Measurements from ENCODE around the gene MXRA7.

Gene MXRA7

DNA sequence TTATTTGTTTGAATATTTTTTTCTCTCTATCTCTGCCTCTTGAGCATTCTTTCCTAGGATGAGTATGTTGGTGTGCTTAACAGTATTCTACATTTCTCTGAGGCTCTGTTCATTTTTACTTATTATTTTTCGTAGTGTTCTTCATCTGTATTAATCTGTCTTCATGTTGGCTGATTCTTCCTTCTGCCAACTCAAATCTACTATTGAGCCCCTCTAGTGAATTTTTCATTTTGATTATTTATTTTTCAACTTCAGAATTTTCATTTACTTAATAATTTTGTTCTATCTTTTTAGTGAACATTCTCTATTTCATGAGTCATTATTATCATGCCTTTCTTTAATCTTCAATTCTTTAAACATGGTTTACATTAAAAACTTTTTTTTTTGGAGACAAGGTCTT, 64.1 kb downstream of the MXRA7 start:
- Histone ChIP-seq H3K27ac (ENCODE audit: low read depth in 2 of 2, low read length in 2 of 2) (peak overlapping the region in 1 of 2 donors; percentile 91), H3K9me3 (ENCODE audit: control insufficient read depth in 2 of 2, low read length in 2 of 2) (no peaks in the 10 kb centered on the region), H3K36me3 (ENCODE audit: control insufficient read depth in 2 of 2, insufficient read depth in 2 of 2, low read length in 2 of 2) (no peaks in the 10 kb centered on the region)

DNA sequence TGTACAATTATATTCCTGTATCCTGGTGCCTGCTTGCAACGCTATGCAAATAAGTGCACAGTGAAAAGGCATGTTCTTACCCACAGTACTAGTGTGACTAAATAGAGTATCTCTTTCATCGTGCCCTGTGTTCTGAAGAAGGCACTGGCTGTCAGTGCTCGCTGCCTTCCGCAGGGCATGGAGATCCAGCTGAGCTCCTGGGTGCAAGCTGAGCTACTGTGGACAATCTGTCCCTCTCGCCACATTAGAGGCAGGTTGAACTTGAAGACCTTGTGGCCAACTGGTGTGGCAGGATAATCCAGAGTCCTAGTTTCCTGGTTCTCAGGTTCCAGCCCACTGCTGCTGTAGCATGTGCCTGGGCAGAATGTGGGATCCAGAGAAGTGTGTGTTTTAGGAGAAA, 65.3 kb downstream of the MXRA7 start:
- H3K36me3 ChIP-seq (ENCODE audit: control insufficient read depth in 2 of 2, insufficient read depth in 2 of 2, low read length in 2 of 2), result peaks cover 0 to 2% of the 10 kb centered on the region in 2 donors
- no peaks in the 10 kb centered on the region for H3K27me3 ChIP-seq (ENCODE audit: control insufficient read depth in 2 of 2, insufficient read depth in 2 of 2, low read length in 2 of 2)
- H3K9me3 ChIP-seq (ENCODE audit: control insufficient read depth in 2 of 2, low read length in 2 of 2), result no peaks in the 10 kb centered on the region
- peaks cover 12 to 27% of the 10 kb centered on the region in 2 donors for H3K4me1 ChIP-seq (ENCODE audit: control insufficient read depth in 2 of 2, insufficient read depth in 2 of 2, low read length in 2 of 2)
- H3K4me3 ChIP-seq (ENCODE audit: low read length in 2 of 2), result peak overlapping the region; percentile 50 to 60
- peak overlapping the region in 1 of 2 donors; percentile 34 for H3K9ac ChIP-seq (ENCODE audit: low read depth in 1 of 2, low read length in 2 of 2)
- H3K27ac ChIP-seq (ENCODE audit: low read depth in 2 of 2, low read length in 2 of 2), result peak overlapping the region; percentile 91

More for the DNA sequence above, 64.1 kb downstream of the MXRA7 start:
- Histone ChIP-seq H3K27me3 (ENCODE audit: control insufficient read depth in 2 of 2, insufficient read depth in 2 of 2, low read length in 2 of 2) (no peaks in the 10 kb centered on the region), H3K9ac (ENCODE audit: low read depth in 1 of 2, low read length in 2 of 2) (peak overlapping the region in 1 of 2 donors; percentile 34), H3K4me1 (ENCODE audit: control insufficient read depth in 2 of 2, insufficient read depth in 2 of 2, low read length in 2 of 2) (peaks cover 12 to 27% of the 10 kb centered on the region in 2 donors), H3K4me3 (ENCODE audit: low read length in 2 of 2) (peak overlapping the region; percentile 27 to 33)

DNA sequence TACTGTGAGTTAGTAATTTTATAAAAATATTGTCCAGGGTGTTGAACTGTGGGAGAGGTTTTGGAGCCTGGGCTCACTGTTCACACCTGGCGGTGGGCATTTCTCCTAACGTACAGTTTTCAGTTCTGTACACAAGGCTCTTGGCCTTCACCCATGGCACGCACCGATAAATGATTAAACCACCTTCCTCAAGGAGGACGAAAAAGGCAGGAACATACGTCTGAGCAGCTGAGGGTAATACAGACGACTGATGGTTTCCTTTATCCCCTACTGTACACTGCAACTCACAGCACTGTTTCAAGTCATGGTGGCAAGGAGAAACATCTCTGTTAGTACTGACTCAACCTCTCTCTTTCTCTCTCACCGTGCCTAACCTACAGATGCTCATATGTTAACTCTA, 65.8 kb downstream of the MXRA7 start:
- peak overlapping the region in 1 of 2 donors; percentile 34 for H3K9ac ChIP-seq (ENCODE audit: low read depth in 1 of 2, low read length in 2 of 2)
- no peaks in the 10 kb centered on the region for H3K9me3 ChIP-seq (ENCODE audit: control insufficient read depth in 2 of 2, low read length in 2 of 2)
- H3K36me3 ChIP-seq (ENCODE audit: control insufficient read depth in 2 of 2, insufficient read depth in 2 of 2, low read length in 2 of 2), result peaks cover 0 to 2% of the 10 kb centered on the region in 2 donors
- no peaks in the 10 kb centered on the region for H3K27me3 ChIP-seq (ENCODE audit: control insufficient read depth in 2 of 2, insufficient read depth in 2 of 2, low read length in 2 of 2)
- peak overlapping the region; percentile 91 for H3K27ac ChIP-seq (ENCODE audit: low read depth in 2 of 2, low read length in 2 of 2)
- peaks cover 12 to 31% of the 10 kb centered on the region in 2 donors for H3K4me1 ChIP-seq (ENCODE audit: control insufficient read depth in 2 of 2, insufficient read depth in 2 of 2, low read length in 2 of 2)
- peak overlapping the region; percentile 50 to 60 for H3K4me3 ChIP-seq (ENCODE audit: low read length in 2 of 2)

DNA sequence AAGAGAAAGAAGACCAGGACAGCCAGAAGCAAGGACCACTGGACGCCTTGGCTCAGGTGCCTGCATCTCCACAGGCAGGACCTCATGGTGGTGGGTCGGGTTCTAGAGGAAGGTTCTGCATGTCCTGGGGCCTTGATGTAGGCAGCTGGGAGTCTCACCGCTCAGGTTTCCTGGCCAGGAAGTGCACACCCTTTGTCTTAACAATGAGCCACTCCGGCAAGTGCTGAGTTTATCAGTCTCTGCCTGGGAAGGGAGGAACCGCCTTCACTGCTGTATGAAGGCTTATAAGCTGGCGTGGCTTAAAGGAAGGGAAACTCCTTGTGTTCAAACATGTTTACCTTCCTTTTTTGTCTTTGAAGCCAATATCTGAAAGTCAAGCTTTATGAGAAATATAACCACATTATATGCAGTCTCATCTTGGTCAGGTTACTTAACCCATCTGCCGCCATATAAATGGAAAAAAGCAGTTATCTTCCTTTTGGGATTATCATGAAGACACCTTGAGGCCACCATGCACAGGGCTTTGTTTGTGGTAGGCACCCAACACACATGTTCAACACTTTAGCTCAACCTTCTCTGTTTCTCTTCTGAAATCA, 67.1 kb downstream of the MXRA7 start, which contains the start of gene ST6GALNAC1:
ST6GALNAC1 (minus strand) TSS at position 205 of the 596 bp plus-strand sequence; CDS start at position 86, 119 bp downstream.
- Histone ChIP-seq H3K27me3 (ENCODE audit: control insufficient read depth in 2 of 2, insufficient read depth in 2 of 2, low read length in 2 of 2) (no peaks in the 10 kb centered on the region), H3K9ac (ENCODE audit: low read depth in 1 of 2, low read length in 2 of 2) (peak within 1 kb of the TSS; percentile 91), H3K36me3 (ENCODE audit: control insufficient read depth in 2 of 2, insufficient read depth in 2 of 2, low read length in 2 of 2) (peaks cover 0 to 2% of the 10 kb centered on the region in 2 donors), H3K4me1 (ENCODE audit: control insufficient read depth in 2 of 2, insufficient read depth in 2 of 2, low read length in 2 of 2) (peaks cover 12 to 37% of the 10 kb centered on the region in 2 donors), H3K4me3 (ENCODE audit: low read length in 2 of 2) (peak within 1 kb of the TSS; percentile 86 to 88), H3K27ac (ENCODE audit: low read depth in 2 of 2, low read length in 2 of 2) (peak within 1 kb of the TSS; percentile 91), H3K9me3 (ENCODE audit: control insufficient read depth in 2 of 2, low read length in 2 of 2) (no peaks in the 10 kb centered on the region)

DNA sequence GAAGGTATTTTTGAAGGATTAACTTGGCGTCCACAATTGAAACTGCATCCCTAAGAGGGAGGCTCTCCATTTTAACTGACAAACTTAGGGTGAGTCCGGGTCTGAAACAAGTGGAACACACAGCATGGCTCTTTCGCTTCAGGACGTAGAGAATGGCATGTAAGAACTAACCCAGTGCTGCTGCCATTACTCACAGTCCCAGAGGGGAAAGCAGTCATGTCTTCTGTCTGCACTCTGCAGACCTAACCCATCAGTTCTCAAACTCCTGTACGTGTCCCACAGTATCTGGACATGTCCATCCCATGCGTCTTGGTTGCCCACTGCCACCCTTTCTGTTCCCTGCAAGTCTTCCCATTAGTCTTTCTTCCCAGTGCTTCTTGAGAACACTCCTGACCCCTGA, 67.8 kb downstream of the MXRA7 start:
- Histone ChIP-seq H3K4me3 (ENCODE audit: low read length in 2 of 2) (peak overlapping the region; percentile 86 to 88), H3K27ac (ENCODE audit: low read depth in 2 of 2, low read length in 2 of 2) (peak overlapping the region; percentile 91), H3K36me3 (ENCODE audit: control insufficient read depth in 2 of 2, insufficient read depth in 2 of 2, low read length in 2 of 2) (peaks cover 0 to 2% of the 10 kb centered on the region in 2 donors), H3K9ac (ENCODE audit: low read depth in 1 of 2, low read length in 2 of 2) (peak overlapping the region; percentile 91), H3K27me3 (ENCODE audit: control insufficient read depth in 2 of 2, insufficient read depth in 2 of 2, low read length in 2 of 2) (no peaks in the 10 kb centered on the region), H3K4me1 (ENCODE audit: control insufficient read depth in 2 of 2, insufficient read depth in 2 of 2, low read length in 2 of 2) (peaks cover 12 to 35% of the 10 kb centered on the region in 2 donors), H3K9me3 (ENCODE audit: control insufficient read depth in 2 of 2, low read length in 2 of 2) (no peaks in the 10 kb centered on the region)

DNA sequence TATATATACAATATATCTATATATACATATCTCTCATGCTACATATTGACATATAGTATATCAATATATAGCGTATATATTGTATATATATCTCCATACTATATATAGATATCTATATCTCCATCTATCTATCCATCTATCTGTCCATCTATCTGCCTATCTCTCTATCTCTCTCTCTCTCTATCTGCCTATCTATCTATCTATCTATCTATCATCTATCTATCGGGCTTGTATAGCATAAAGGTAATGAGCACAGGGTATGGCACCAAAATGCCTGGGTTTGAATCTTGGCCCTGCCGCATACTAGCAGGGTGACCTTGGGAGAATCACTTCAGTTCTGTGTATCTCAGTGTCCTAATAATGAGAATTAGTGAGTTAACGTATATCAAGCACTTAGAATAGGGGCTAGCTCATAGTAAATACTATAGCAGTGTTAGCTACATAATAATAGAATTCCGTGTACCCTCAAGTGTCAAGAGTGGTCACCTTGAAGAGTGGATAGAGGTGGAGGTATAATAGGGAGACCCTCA, 68.7 kb downstream of the MXRA7 start:
- peak overlapping the region; percentile 91 for H3K27ac ChIP-seq (ENCODE audit: low read depth in 2 of 2, low read length in 2 of 2)

DNA sequence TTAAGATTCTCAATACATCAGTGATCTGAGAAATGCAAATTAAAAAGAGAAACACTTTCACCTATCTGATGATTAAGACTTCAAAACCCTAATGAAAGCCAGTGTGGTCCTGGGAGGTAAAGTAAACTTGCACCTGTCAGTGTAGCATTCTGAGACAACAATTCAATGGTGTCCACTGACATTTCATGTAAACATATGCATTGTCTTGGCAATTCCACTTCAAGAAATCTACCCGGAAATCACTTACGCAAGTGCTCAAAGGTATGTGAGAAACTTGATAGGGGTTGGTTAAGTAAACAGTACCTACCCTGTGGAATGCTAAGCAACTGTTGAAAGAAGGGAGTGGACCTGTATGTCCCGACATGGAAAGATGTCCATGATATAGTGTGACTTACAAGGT, 69.3 kb downstream of the MXRA7 start:
- H3K36me3 ChIP-seq (ENCODE audit: control insufficient read depth in 2 of 2, insufficient read depth in 2 of 2, low read length in 2 of 2), result peaks cover 4 to 5% of the 10 kb centered on the region in 2 donors
- peak overlapping the region; percentile 86 to 88 for H3K4me3 ChIP-seq (ENCODE audit: low read length in 2 of 2)
- peak overlapping the region in 1 of 2 donors; percentile 78 for H3K9ac ChIP-seq (ENCODE audit: low read depth in 1 of 2, low read length in 2 of 2)
- H3K27ac ChIP-seq (ENCODE audit: low read depth in 2 of 2, low read length in 2 of 2), result peak overlapping the region; percentile 25 to 66
- H3K9me3 ChIP-seq (ENCODE audit: control insufficient read depth in 2 of 2, low read length in 2 of 2), result no peaks in the 10 kb centered on the region
- H3K27me3 ChIP-seq (ENCODE audit: control insufficient read depth in 2 of 2, insufficient read depth in 2 of 2, low read length in 2 of 2), result no peaks in the 10 kb centered on the region
- peaks cover 12 to 33% of the 10 kb centered on the region in 2 donors for H3K4me1 ChIP-seq (ENCODE audit: control insufficient read depth in 2 of 2, insufficient read depth in 2 of 2, low read length in 2 of 2)

More for the DNA sequence above, 68.7 kb downstream of the MXRA7 start:
- Histone ChIP-seq H3K9me3 (ENCODE audit: control insufficient read depth in 2 of 2, low read length in 2 of 2) (no peaks in the 10 kb centered on the region), H3K27me3 (ENCODE audit: control insufficient read depth in 2 of 2, insufficient read depth in 2 of 2, low read length in 2 of 2) (no peaks in the 10 kb centered on the region), H3K9ac (ENCODE audit: low read depth in 1 of 2, low read length in 2 of 2) (peak overlapping the region; percentile 91), H3K4me3 (ENCODE audit: low read length in 2 of 2) (peak overlapping the region; percentile 86 to 88), H3K36me3 (ENCODE audit: control insufficient read depth in 2 of 2, insufficient read depth in 2 of 2, low read length in 2 of 2) (peaks cover 4 to 5% of the 10 kb centered on the region in 2 donors), H3K4me1 (ENCODE audit: control insufficient read depth in 2 of 2, insufficient read depth in 2 of 2, low read length in 2 of 2) (peaks cover 12 to 33% of the 10 kb centered on the region in 2 donors)

DNA sequence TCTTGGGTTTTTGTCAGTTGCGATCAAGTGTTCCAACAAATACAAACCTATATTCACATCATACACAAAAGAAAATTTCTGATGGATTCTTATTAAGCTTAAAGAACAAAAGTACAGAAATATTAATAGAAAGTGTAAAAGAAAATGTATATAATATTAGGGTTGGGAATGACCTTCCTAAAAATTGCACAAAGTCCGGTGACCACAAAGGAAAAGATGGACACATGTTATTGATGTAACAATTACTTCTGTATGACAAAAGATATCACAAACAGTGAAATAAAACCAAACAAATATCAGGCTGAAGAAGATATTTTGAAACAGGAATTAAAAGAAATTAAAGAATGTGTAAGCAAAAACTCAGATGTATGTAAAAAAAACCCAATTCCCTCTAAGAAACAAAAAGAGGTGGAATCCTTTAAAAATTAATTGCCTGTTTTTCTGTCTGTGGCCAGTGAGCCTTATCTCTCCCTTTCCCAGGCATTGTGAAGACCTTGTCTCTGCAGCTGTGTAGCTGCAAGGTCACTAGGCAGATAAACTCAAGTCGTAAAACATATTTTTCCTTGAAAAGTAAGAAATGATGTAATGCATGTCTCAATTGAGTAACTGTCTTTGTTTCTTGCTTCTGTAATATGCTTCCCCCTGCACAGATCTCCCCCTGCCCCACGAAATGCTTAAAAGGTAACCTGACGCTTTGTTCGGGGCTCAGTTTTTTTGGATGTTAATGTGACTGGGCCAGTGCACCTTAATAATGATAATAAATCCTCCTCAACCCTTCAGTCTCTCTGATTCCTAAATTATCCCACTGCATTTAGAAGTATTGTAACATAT, 70.0 kb downstream of the MXRA7 start:
- peaks cover 10 to 30% of the 10 kb centered on the region in 2 donors for H3K4me1 ChIP-seq (ENCODE audit: control insufficient read depth in 2 of 2, insufficient read depth in 2 of 2, low read length in 2 of 2)
- peak overlapping the region; percentile 63 to 78 for H3K9ac ChIP-seq (ENCODE audit: low read depth in 1 of 2, low read length in 2 of 2)
- peak overlapping the region; percentile 58 to 87 for H3K27ac ChIP-seq (ENCODE audit: low read depth in 2 of 2, low read length in 2 of 2)
- no peaks in the 10 kb centered on the region for H3K27me3 ChIP-seq (ENCODE audit: control insufficient read depth in 2 of 2, insufficient read depth in 2 of 2, low read length in 2 of 2)
- no peaks in the 10 kb centered on the region for H3K9me3 ChIP-seq (ENCODE audit: control insufficient read depth in 2 of 2, low read length in 2 of 2)
- peak overlapping the region; percentile 86 to 88 for H3K4me3 ChIP-seq (ENCODE audit: low read length in 2 of 2)
- peaks cover 4 to 11% of the 10 kb centered on the region in 2 donors for H3K36me3 ChIP-seq (ENCODE audit: control insufficient read depth in 2 of 2, insufficient read depth in 2 of 2, low read length in 2 of 2)

DNA sequence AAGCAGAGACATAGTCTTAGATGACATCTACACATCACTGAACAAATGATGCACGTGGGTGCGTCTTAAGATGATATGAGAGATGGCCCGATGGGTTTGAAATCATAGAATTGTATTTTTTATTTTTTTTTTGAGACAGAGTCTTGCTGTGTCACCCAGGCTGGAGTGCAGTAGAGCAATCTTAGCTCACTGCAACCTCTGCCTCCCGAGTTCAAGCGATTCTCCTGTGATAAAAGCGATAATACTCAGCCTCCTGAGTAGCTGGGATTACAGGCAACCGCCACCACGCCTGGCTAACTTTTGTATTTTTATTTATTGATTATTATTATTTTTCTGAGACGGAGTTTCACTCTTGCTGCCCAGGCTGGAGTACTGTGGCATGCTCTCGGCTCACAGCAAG, 72.5 kb downstream of the MXRA7 start:
- Histone ChIP-seq H3K4me3 (ENCODE audit: low read length in 2 of 2) (no peak overlapping the region), H3K9me3 (ENCODE audit: control insufficient read depth in 2 of 2, low read length in 2 of 2) (no peaks in the 10 kb centered on the region), H3K9ac (ENCODE audit: low read depth in 1 of 2, low read length in 2 of 2) (peak overlapping the region in 1 of 2 donors; percentile 78), H3K27ac (ENCODE audit: low read depth in 2 of 2, low read length in 2 of 2) (peak overlapping the region in 1 of 2 donors; percentile 39), H3K36me3 (ENCODE audit: control insufficient read depth in 2 of 2, insufficient read depth in 2 of 2, low read length in 2 of 2) (peaks cover 14 to 17% of the 10 kb centered on the region in 2 donors), H3K4me1 (ENCODE audit: control insufficient read depth in 2 of 2, insufficient read depth in 2 of 2, low read length in 2 of 2) (peaks cover 7 to 15% of the 10 kb centered on the region in 2 donors), H3K27me3 (ENCODE audit: control insufficient read depth in 2 of 2, insufficient read depth in 2 of 2, low read length in 2 of 2) (no peaks in the 10 kb centered on the region)

All from mucosa of rectum (tissue), 2 donors.